Fibroblast of skin of right quadriceps (primary cell): ENCODE results near the gene BMPR2.

ENCODE experiments used
- DNase-seq: peaks from one replicate; pipeline ENCODE4 v3.0.0-alpha.2; 2013

The BMPR2 gene

GRCh38 chr2:202609381-202610145, 233.4 kb downstream of the BMPR2 start:
- no peak for DNase-seq

GRCh38 chr2:202610380-202610779, 234.3 kb downstream of the BMPR2 start:
- no peak for DNase-seq

- DNase-seq = no peak
Measured at GRCh38 chr2:202612145-202612544, 236.0 kb downstream of the BMPR2 start.

- no peak for DNase-seq
Measured at GRCh38 chr2:202613479-202613878, 237.4 kb downstream of the BMPR2 start.
